ENCODE measurements around the gene RMDN3.
A peak's percentile ranks its signal among the peaks of the same experiment; 100 is the strongest.

RMDN3 gene

DNA sequence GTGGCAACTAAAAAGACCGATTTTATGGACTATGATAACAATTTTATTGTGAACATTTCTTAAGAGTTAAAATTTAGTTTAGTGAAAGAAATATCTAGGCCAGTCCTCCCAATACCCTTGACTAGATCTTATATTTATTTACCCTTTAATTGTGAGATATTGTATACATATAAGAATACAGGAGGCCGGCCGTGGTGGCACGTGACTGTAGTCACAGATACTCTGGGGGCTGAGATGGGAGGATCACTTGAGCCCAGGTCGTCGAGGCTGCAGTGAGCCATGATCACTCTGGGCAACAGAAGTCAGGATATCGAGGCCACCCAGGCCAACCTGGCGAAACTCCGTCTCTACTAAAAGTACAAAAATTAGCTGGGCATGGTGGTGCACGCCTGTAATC is 756 bp upstream of the RMDN3 start:
- peak overlapping the region; percentile 95 for H3K4me3 ChIP-seq (ENCODE audit: low read length)
- no peak for DNase-seq (ENCODE audit: low read depth, low spot score)

GRCh38 chr15:40754574-40754882 is 526 bp downstream of the RMDN3 start:
- no peak for DNase-seq (ENCODE audit: low read depth, low spot score)

DNA sequence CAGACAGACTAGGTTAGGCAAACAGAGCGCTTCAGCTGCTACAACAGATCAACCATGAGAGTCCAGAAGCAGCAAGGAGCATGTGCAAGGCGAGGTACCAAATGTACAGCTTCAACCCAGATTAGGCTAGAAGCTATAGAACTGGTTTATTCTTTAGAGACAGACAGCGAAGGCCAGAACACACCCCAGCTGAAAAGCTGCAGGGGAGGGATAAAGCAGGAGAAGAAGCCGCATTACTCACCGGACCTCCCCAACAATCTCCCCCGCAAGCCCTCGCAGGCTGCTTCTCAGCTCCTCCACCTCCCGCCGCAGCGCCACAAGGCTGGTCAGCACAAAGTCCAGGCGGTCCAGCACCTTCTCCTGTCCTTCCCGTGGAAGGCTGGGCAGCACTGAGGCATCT is 3.3 kb downstream of the RMDN3 start:
- no peak for DNase-seq (ENCODE audit: low read depth, low spot score)
- no peak overlapping the region for H3K4me3 ChIP-seq (ENCODE audit: low read length)

More at GRCh38 chr15:40754574-40754882, 526 bp downstream of the RMDN3 start:
- H3K4me3 ChIP-seq (ENCODE audit: low read length), result peak overlapping the region; percentile 95

GRCh38 chr15:40750885-40751284 is 4.2 kb downstream of the RMDN3 start:
- H3K4me3 ChIP-seq (ENCODE audit: low read length), result no peak overlapping the region
- DNase-seq (ENCODE audit: low read depth, low spot score), result no peak

GRCh38 chr15:40749151-40749630 is 5.9 kb downstream of the RMDN3 start:
- H3K4me3 ChIP-seq (ENCODE audit: low read length), result no peak overlapping the region
- DNase-seq (ENCODE audit: low read depth, low spot score), result no peak

GRCh38 chr15:40747685-40748631 is 7.1 kb downstream of the RMDN3 start:
- no peak for DNase-seq (ENCODE audit: low read depth, low spot score)
- H3K4me3 ChIP-seq (ENCODE audit: low read length), result no peak overlapping the region

DNA sequence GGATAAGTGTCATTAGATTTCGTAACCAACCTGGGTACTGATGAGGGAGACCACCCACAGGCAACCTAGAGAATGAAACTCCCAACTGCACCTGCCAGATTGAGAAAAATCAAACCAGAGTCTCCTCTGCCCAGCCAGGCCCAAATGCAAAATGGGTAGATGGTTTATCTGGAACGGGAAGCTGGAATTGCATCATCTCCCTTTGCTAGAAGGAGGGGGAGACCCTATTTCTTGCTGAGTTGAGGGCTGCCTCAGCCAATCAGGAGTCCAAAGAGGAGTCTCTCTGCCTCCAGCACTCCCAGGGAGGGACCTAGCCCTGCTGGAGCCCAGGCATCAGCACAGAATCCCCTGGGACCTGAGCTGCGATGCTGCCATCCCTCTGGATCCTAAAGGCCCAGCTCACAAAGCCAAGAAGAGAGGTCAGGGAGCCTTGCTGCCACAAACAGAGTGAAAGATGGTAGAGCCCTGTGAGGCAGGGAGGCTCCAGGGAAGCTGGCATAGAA is 8.1 kb downstream of the RMDN3 start:
- no peak overlapping the region for H3K4me3 ChIP-seq (ENCODE audit: low read length)
- no peak for DNase-seq (ENCODE audit: low read depth, low spot score)

GRCh38 chr15:40744815-40745152 is 10.3 kb downstream of the RMDN3 start:
- no peak for DNase-seq (ENCODE audit: low read depth, low spot score)
- no peak overlapping the region for H3K4me3 ChIP-seq (ENCODE audit: low read length)

GRCh38 chr15:40743921-40744814 is 10.9 kb downstream of the RMDN3 start:
- DNase-seq (ENCODE audit: low read depth, low spot score), result peak; percentile 80
- peak overlapping the region; percentile 18 for H3K4me3 ChIP-seq (ENCODE audit: low read length)

DNA sequence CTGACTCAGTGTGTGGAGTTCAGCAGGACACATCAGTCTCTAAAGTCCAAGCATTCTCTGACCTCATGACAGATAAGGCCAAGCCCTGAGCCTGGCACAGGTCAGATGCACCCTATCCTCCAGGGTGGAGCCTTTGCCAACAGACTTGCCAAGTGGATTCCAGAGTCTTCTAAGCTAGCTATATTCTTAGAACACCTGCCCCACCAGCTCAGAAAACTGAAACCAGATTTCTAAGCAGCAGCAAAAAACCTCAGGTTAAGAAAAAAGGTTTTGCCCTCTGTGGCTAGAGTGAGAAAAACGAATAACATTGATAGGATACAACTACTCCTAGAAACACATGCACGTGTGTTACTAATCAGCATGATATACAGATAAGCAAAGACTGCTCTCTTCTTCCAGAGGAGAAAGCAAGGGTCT is 11.6 kb downstream of the RMDN3 start:
- no peak for DNase-seq (ENCODE audit: low read depth, low spot score)
- peak overlapping the region; percentile 18 for H3K4me3 ChIP-seq (ENCODE audit: low read length)

GRCh38 chr15:40739854-40740253 is 15.2 kb downstream of the RMDN3 start:
- no peak overlapping the region for H3K4me3 ChIP-seq (ENCODE audit: low read length)
- DNase-seq (ENCODE audit: low read depth, low spot score), result no peak

DNA sequence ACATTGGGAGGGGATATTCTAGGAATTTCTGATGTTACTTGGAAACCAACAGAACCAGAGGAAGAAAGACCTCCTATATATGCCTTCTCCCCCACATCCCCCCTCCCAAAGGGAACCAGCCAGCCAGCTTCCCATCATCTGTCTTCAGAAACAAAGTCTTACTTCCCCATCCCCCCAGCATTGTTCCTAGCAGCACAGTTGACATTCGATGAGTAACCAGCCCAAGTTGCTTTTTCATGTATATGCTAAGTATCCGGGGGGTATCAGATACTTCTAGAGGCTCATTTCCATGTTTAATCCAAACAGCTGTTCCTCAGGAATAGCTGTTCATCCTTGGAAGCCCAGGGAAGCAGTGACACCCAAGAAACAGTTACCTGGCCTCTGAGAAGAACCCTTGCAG is 16.0 kb downstream of the RMDN3 start:
- DNase-seq (ENCODE audit: low read depth, low spot score), result no peak
- no peak overlapping the region for H3K4me3 ChIP-seq (ENCODE audit: low read length)

DNA sequence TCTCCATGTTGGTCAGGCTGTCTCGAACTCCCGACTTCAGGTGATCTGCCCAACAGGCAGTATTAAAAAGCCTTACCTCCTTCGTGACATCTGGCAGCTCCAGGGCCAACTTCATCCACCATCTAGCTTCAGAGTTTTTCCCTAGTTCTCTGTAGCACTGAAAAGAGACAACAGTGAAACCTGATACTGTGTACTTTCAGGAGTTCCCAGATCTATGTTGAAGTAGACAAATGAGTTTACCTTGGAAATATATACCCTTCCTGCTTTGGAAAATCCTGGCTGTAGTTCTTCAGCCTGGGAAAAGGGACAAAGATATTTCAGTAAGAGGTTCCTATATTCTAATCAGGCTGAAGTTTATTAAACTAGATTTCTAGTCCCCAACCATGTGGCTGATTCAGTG is 18.0 kb downstream of the RMDN3 start:
- H3K4me3 ChIP-seq (ENCODE audit: low read length), result no peak overlapping the region
- DNase-seq (ENCODE audit: low read depth, low spot score), result no peak

DNA sequence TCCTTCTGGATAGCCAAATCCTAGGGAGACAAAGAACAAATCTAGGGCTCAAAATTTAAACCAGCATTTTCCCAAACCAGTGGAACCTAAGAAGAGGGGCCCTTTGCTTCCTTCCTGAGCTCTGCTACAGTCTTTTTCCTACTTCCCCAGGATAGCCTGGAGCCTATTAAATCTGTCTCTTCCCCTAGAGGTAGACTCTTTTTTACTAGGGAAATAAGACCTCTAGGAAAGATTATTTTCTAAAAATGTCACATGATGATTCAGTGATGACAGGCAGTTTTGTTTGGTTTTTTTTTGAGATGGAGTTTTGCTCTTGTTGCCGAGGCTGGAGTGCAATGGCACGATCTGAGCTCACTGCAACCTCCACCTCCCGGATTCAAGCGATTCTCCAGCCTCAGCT is 18.5 kb downstream of the RMDN3 start:
- no peak overlapping the region for H3K4me3 ChIP-seq (ENCODE audit: low read length)
- no peak for DNase-seq (ENCODE audit: low read depth, low spot score)

DNA sequence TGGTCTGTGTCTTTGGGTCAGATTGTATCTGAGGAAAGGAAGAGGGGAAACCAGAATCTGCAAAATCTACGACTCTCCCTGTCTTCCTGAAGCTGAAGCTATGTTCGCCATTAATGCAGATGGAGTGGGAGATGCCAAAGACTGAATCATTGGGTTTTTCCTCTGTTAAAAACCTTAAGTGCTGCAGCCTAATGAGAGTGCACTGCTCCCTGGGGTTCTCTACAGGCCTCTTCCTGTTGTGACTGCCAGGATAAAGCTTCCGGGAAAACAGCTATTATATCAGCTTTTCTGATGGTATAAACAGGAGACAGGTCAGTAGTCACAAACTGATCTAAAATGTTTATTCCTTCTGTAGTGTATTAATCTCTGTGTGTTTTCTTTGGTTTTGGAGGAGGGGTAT is 24.0 kb downstream of the RMDN3 start:
- H3K4me3 ChIP-seq (ENCODE audit: low read length), result no peak overlapping the region
- no peak for DNase-seq (ENCODE audit: low read depth, low spot score)

DNA sequence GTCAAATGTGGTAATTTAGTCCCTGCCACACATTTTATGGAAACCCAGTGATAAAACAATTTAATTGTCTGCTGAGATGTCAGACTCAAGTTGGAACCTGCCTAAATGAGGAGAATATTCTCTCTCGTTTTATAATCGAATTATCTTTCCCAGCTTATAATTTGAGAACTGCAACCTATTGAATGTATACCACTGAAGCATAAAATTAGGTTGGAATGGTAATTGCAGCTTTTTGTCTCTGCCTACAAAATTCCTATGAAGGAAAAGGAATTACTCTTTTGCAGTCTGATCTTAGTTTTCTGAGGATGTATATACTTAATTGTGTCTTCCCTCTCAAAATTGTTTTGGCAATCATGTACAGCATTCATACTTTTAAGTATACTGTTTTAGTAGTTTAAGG is 31.1 kb downstream of the RMDN3 start:
- no peak overlapping the region for H3K4me3 ChIP-seq (ENCODE audit: low read length)
- DNase-seq (ENCODE audit: low read depth, low spot score), result no peak

DNA sequence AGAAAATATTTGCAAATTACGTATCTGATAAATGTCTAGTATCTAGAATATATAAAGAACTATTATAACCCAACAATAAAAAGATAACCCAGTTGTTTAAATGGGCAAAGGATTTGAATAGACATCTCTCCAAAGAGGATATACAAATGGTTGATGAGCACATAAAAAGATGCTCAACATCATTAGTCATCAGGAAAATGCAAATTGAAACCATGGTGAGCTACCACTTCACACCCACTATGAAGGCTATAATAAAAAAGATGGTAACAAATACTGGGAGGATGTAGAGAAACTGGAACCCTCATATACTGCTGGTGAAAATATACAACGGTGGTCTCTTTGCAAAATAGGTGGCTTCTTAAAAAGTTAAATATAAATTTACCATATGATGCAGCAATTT is 32.1 kb downstream of the RMDN3 start:
- H3K4me3 ChIP-seq (ENCODE audit: low read length), result no peak overlapping the region
- DNase-seq (ENCODE audit: low read depth, low spot score), result no peak

- no peak overlapping the region for H3K4me3 ChIP-seq (ENCODE audit: low read length)
- no peak for DNase-seq (ENCODE audit: low read depth, low spot score)
Observed at GRCh38 chr15:40722354-40722753, 32.7 kb downstream of the RMDN3 start.

- no peak for DNase-seq (ENCODE audit: low read depth, low spot score)
- no peak overlapping the region for H3K4me3 ChIP-seq (ENCODE audit: low read length)
Observed at GRCh38 chr15:40721701-40722100, 33.4 kb downstream of the RMDN3 start.

- no peak overlapping the region for H3K4me3 ChIP-seq (ENCODE audit: low read length)
- DNase-seq (ENCODE audit: low read depth, low spot score), result no peak
Observed at GRCh38 chr15:40716165-40716564, 38.9 kb downstream of the RMDN3 start.

Data from Jurkat, Clone E6-1 (cell line).